C4-2B (cell line): ENCODE results near the gene TDRD3.

Experiments used
- ZFX ChIP-seq: fragments of 450-650 bp; IDR thresholded peaks from 2 replicates; pipeline ENCODE4 v1.6.1; 2017
- TF ChIP-seq, protein P1 (sequence below): fragments of 450-650 bp; conservative IDR thresholded peaks from 2 replicates; pipeline ENCODE4 v1.5.1; 2017; ENCODE audit warnings: mild to moderate bottlenecking

DNA sequence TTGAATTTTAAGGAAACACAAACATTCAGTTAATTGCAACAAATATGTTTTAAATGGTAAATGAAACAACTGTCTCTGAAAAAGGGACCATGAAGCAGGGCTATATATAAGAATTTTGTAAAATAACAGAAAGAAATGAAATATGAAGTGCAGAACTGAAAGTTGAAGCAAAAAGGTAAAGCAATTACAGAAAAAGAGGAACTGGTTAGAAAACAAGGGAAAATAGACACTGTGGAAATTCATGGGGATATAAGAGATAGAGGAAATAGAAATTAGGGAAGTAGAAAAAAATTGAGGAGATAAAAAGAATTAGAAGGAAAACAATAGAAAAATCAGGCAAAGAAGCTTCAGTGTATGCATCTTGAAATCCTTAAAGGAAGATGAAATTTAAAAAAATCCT lies 40.0 kb upstream of the TDRD3 start:
- TF ChIP-seq, protein P1, sequence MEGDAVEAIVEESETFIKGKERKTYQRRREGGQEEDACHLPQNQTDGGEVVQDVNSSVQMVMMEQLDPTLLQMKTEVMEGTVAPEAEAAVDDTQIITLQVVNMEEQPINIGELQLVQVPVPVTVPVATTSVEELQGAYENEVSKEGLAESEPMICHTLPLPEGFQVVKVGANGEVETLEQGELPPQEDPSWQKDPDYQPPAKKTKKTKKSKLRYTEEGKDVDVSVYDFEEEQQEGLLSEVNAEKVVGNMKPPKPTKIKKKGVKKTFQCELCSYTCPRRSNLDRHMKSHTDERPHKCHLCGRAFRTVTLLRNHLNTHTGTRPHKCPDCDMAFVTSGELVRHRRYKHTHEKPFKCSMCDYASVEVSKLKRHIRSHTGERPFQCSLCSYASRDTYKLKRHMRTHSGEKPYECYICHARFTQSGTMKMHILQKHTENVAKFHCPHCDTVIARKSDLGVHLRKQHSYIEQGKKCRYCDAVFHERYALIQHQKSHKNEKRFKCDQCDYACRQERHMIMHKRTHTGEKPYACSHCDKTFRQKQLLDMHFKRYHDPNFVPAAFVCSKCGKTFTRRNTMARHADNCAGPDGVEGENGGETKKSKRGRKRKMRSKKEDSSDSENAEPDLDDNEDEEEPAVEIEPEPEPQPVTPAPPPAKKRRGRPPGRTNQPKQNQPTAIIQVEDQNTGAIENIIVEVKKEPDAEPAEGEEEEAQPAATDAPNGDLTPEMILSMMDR = no peak
- TF ChIP-seq ZFX = no peak
